Vagina (tissue), 2 donors: ENCODE results near the gene OAT.

Source experiments
- POLR2A ChIP-seq, 2 donors: fragments of 450-650 bp; IDR thresholded peaks; one replicate each; pipeline ENCODE4 v1.6.1; 2017; ENCODE audit warnings: antibody characterized with exemption in 2 of 2, mild to moderate bottlenecking in 2 of 2, moderate library complexity in 2 of 2
- POLR2AphosphoS5 ChIP-seq, 2 donors: sonication (generic); formaldehyde crosslinking; IDR thresholded peaks; one replicate each; pipeline ENCODE4 v1.9.0; 2017; ENCODE audit warnings: antibody characterized with exemption in 2 of 2, mild to moderate bottlenecking in 2 of 2, low read depth in 1 of 2; ENCODE audit not compliant: insufficient read depth in 1 of 2
- TF ChIP-seq, protein P1 (sequence below), 3 experiments: fragments of 450-650 bp in 2 of 3; fragments of 200-600 bp in 1 of 3; sonication (generic) in 1 of 3; IDR thresholded peaks; one replicate each; pipeline ENCODE4 v1.5.1; 2017 to 2019; ENCODE audit warnings: antibody characterized with exemption in 3 of 3, mild to moderate bottlenecking in 2 of 3, moderate library complexity in 2 of 3

DNA sequence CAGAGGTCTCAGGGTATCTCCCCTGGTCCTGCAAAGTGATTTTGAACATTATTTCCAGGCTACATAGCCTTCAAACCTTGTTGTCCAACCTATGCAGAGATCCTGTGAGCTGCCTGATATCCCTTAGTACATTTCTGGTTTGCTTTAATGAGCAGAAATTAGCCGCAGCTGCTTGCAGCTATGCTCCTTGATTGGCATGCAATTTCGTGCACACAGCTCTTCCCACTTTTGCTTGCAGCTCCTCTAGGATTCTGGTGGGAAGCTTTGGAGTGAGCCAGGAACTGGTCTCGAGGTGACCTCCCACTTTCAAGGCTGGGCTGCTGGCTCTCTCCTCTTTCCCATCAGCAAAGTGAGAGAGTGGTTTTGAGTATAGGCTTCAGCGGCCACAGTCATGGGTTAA lies 45.8 kb downstream of the OAT start:
- TF ChIP-seq, protein P1, sequence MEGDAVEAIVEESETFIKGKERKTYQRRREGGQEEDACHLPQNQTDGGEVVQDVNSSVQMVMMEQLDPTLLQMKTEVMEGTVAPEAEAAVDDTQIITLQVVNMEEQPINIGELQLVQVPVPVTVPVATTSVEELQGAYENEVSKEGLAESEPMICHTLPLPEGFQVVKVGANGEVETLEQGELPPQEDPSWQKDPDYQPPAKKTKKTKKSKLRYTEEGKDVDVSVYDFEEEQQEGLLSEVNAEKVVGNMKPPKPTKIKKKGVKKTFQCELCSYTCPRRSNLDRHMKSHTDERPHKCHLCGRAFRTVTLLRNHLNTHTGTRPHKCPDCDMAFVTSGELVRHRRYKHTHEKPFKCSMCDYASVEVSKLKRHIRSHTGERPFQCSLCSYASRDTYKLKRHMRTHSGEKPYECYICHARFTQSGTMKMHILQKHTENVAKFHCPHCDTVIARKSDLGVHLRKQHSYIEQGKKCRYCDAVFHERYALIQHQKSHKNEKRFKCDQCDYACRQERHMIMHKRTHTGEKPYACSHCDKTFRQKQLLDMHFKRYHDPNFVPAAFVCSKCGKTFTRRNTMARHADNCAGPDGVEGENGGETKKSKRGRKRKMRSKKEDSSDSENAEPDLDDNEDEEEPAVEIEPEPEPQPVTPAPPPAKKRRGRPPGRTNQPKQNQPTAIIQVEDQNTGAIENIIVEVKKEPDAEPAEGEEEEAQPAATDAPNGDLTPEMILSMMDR (IDR thresholded peaks at IDR 0.05): no peak
- TF ChIP-seq POLR2AphosphoS5 (IDR thresholded peaks at IDR 0.05; ENCODE audit: insufficient read depth in 1 of 2, low read depth in 1 of 2) (no peak), POLR2A (IDR thresholded peaks at IDR 0.05) (no peak)
